Measurements from ENCODE around the gene MAPKAPK3.

MAPKAPK3 gene

DNA sequence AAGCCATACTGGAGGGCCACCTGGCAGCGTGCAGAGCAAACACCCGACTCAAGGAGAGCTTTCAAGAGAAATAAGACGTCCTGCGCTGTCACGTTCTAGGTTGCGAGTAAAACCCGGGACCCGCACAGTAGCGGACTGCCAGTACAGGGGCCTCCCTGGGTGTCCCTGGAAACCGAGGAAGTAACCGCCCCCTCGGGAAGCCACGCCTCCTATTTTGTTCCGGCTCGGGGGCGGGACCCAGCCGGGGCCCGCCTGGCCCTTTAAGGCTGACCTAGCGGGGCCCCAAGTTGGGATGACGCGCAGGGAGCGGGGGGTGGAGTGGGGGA is 218 bp upstream of the MAPKAPK3 start:
- TF ChIP-seq SUZ12 (IDR thresholded peaks at IDR 0.05; ENCODE audit: extremely low read depth, insufficient read depth, insufficient read length) (no peak), YY1 (IDR thresholded peaks at IDR 0.05; ENCODE audit: insufficient read depth, insufficient read length) (no peak), ZNF274 (IDR thresholded peaks at IDR 0.05; ENCODE audit: low read depth, low read length) (no peak)
- DNase-seq (ENCODE audit: low read depth, low spot score), result peak; percentile 89
- H3K9ac ChIP-seq (ENCODE audit: insufficient read length, low read depth), result peak overlapping the region; percentile 70
- H3K4me1 ChIP-seq (ENCODE audit: insufficient read depth, insufficient read length), result peaks cover 8% of the 10 kb centered on the region
- H3K36me3 ChIP-seq (ENCODE audit: insufficient read depth, insufficient read length, low read length), result peaks cover 15% of the 10 kb centered on the region
- peaks cover 36% of the 10 kb centered on the region for H3K27me3 ChIP-seq (ENCODE audit: insufficient read depth, insufficient read length)
- H3K9me3 ChIP-seq (ENCODE audit: insufficient read depth, low read length), result no peaks in the 10 kb centered on the region
- peak overlapping the region; percentile 48 for H3K4me3 ChIP-seq (ENCODE audit: insufficient read length, low read depth)

DNA sequence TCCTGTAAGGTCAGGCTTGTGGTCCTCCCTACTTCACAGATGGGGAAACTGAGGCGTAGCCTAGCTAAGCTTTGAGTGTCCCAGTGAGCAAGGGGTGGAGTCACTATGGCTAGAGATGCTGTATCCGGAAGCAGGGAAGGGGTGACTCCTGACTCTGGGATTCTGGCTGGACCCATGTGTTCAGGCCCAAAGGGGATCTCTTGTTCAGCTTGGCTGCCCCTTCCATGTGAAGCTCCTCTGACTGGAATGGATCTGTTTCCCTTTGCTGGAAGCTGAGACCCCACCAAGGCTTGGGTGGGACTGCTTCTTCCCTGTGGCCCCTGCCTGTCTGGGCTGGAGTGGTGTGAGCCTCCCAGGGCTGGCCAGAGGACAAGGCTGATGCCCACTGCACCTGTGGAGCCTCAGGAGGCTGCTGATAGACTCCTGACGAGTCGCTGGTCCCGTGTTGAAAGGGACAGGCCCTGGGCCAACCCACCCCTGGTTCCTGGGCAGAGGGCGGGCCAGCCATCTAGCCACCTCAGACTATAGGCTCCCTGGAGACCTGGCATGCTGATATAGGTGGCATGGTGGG is 1.0 kb downstream of the MAPKAPK3 start:
- no peak for DNase-seq (ENCODE audit: low read depth, low spot score)
- peaks cover 27% of the 10 kb centered on the region for H3K36me3 ChIP-seq (ENCODE audit: insufficient read depth, insufficient read length, low read length)
- peaks cover 8% of the 10 kb centered on the region for H3K4me1 ChIP-seq (ENCODE audit: insufficient read depth, insufficient read length)
- H3K9me3 ChIP-seq (ENCODE audit: insufficient read depth, low read length), result no peaks in the 10 kb centered on the region
- no peak for TF ChIP-seq ZNF274 (IDR thresholded peaks at IDR 0.05; ENCODE audit: low read depth, low read length)
- TF ChIP-seq SUZ12 (IDR thresholded peaks at IDR 0.05; ENCODE audit: extremely low read depth, insufficient read depth, insufficient read length), result no peak
- no peak for TF ChIP-seq YY1 (IDR thresholded peaks at IDR 0.05; ENCODE audit: insufficient read depth, insufficient read length)
- peak overlapping the region; percentile 73 for H3K4me3 ChIP-seq (ENCODE audit: insufficient read length, low read depth)
- H3K27me3 ChIP-seq (ENCODE audit: insufficient read depth, insufficient read length), result peaks cover 25% of the 10 kb centered on the region
- peak overlapping the region; percentile 89 for H3K9ac ChIP-seq (ENCODE audit: insufficient read length, low read depth)

DNA sequence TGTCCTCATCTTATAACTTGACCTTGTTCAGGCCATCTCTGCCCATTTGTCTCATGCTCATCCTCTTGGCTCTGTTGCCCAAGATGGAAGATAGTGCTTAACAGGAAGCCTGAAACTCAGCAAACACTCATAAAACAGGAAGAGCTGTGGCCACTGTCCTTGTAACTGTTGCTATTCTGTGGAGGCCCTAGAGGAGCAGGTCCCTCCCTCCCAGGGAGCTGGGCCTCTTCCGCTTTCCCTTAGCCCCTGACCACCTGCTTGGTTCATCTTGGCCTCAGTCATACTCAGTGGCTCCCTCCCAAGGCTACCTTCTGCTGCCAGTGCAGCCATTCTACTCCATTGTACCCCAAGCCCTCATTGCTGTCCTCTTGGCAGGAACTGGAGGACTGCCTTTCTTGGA is 3.5 kb downstream of the MAPKAPK3 start:
- no peak overlapping the region for H3K4me3 ChIP-seq (ENCODE audit: insufficient read length, low read depth)
- peaks cover 7% of the 10 kb centered on the region for H3K27me3 ChIP-seq (ENCODE audit: insufficient read depth, insufficient read length)
- peaks cover 11% of the 10 kb centered on the region for H3K4me1 ChIP-seq (ENCODE audit: insufficient read depth, insufficient read length)
- TF ChIP-seq SUZ12 (IDR thresholded peaks at IDR 0.05; ENCODE audit: extremely low read depth, insufficient read depth, insufficient read length) (no peak), YY1 (IDR thresholded peaks at IDR 0.05; ENCODE audit: insufficient read depth, insufficient read length) (no peak), ZNF274 (IDR thresholded peaks at IDR 0.05; ENCODE audit: low read depth, low read length) (no peak)
- DNase-seq (ENCODE audit: low read depth, low spot score), result no peak
- H3K36me3 ChIP-seq (ENCODE audit: insufficient read depth, insufficient read length, low read length), result peaks cover 34% of the 10 kb centered on the region
- H3K9ac ChIP-seq (ENCODE audit: insufficient read length, low read depth), result no peak overlapping the region
- no peaks in the 10 kb centered on the region for H3K9me3 ChIP-seq (ENCODE audit: insufficient read depth, low read length)

GRCh38 chr3:50620820-50621219 is 3.9 kb downstream of the MAPKAPK3 start:
- peaks cover 13% of the 10 kb centered on the region for H3K4me1 ChIP-seq (ENCODE audit: insufficient read depth, insufficient read length)
- no peak for DNase-seq (ENCODE audit: low read depth, low spot score)
- H3K27me3 ChIP-seq (ENCODE audit: insufficient read depth, insufficient read length), result peaks cover 4% of the 10 kb centered on the region
- H3K4me3 ChIP-seq (ENCODE audit: insufficient read length, low read depth), result no peak overlapping the region
- peaks cover 34% of the 10 kb centered on the region for H3K36me3 ChIP-seq (ENCODE audit: insufficient read depth, insufficient read length, low read length)
- no peak for TF ChIP-seq SUZ12 (IDR thresholded peaks at IDR 0.05; ENCODE audit: extremely low read depth, insufficient read depth, insufficient read length)
- TF ChIP-seq YY1 (IDR thresholded peaks at IDR 0.05; ENCODE audit: insufficient read depth, insufficient read length), result no peak
- TF ChIP-seq ZNF274 (IDR thresholded peaks at IDR 0.05; ENCODE audit: low read depth, low read length), result no peak
- no peaks in the 10 kb centered on the region for H3K9me3 ChIP-seq (ENCODE audit: insufficient read depth, low read length)
- H3K9ac ChIP-seq (ENCODE audit: insufficient read length, low read depth), result no peak overlapping the region

- Histone ChIP-seq H3K36me3 (ENCODE audit: insufficient read depth, insufficient read length, low read length) (peaks cover 41% of the 10 kb centered on the region), H3K4me3 (ENCODE audit: insufficient read length, low read depth) (no peak overlapping the region), H3K4me1 (ENCODE audit: insufficient read depth, insufficient read length) (peaks cover 17% of the 10 kb centered on the region), H3K27me3 (ENCODE audit: insufficient read depth, insufficient read length) (no peaks in the 10 kb centered on the region), H3K9ac (ENCODE audit: insufficient read length, low read depth) (no peak overlapping the region), H3K9me3 (ENCODE audit: insufficient read depth, low read length) (no peaks in the 10 kb centered on the region)
- TF ChIP-seq SUZ12 (IDR thresholded peaks at IDR 0.05; ENCODE audit: extremely low read depth, insufficient read depth, insufficient read length) (no peak), ZNF274 (IDR thresholded peaks at IDR 0.05; ENCODE audit: low read depth, low read length) (no peak), YY1 (IDR thresholded peaks at IDR 0.05; ENCODE audit: insufficient read depth, insufficient read length) (no peak)
- DNase-seq (ENCODE audit: low read depth, low spot score), result no peak
Measured at GRCh38 chr3:50622881-50623280, 5.9 kb downstream of the MAPKAPK3 start.

- H3K27me3 ChIP-seq (ENCODE audit: insufficient read depth, insufficient read length), result no peaks in the 10 kb centered on the region
- TF ChIP-seq ZNF274 (IDR thresholded peaks at IDR 0.05; ENCODE audit: low read depth, low read length) (no peak), SUZ12 (IDR thresholded peaks at IDR 0.05; ENCODE audit: extremely low read depth, insufficient read depth, insufficient read length) (no peak), YY1 (IDR thresholded peaks at IDR 0.05; ENCODE audit: insufficient read depth, insufficient read length) (no peak)
- peaks cover 15% of the 10 kb centered on the region for H3K4me1 ChIP-seq (ENCODE audit: insufficient read depth, insufficient read length)
- H3K9me3 ChIP-seq (ENCODE audit: insufficient read depth, low read length), result no peaks in the 10 kb centered on the region
- peaks cover 41% of the 10 kb centered on the region for H3K36me3 ChIP-seq (ENCODE audit: insufficient read depth, insufficient read length, low read length)
- no peak overlapping the region for H3K4me3 ChIP-seq (ENCODE audit: insufficient read length, low read depth)
- H3K9ac ChIP-seq (ENCODE audit: insufficient read length, low read depth), result no peak overlapping the region
- DNase-seq (ENCODE audit: low read depth, low spot score), result no peak
Measured at GRCh38 chr3:50623840-50624474, 7.0 kb downstream of the MAPKAPK3 start.

DNA sequence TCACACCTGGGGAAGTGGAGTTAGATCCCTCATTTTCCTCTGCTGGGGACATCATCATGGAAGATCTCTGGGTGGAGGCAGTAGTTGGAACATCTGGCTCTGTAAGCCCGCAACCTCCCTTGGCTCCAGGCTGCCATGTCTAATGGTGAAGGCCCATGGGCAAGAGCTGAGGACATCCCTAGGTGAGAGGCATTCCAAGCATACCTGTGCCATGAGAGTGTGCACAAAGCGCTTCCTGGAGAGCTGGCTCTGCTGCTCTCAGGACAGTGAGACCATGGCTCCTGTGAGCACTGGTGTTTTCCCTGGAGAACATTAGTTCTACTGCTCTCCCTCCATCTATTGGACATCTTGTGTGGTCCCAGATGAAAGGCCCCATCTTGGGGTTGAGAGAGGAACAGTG is 7.7 kb downstream of the MAPKAPK3 start:
- no peaks in the 10 kb centered on the region for H3K27me3 ChIP-seq (ENCODE audit: insufficient read depth, insufficient read length)
- H3K9ac ChIP-seq (ENCODE audit: insufficient read length, low read depth), result no peak overlapping the region
- no peaks in the 10 kb centered on the region for H3K9me3 ChIP-seq (ENCODE audit: insufficient read depth, low read length)
- peaks cover 38% of the 10 kb centered on the region for H3K36me3 ChIP-seq (ENCODE audit: insufficient read depth, insufficient read length, low read length)
- TF ChIP-seq ZNF274 (IDR thresholded peaks at IDR 0.05; ENCODE audit: low read depth, low read length) (no peak), SUZ12 (IDR thresholded peaks at IDR 0.05; ENCODE audit: extremely low read depth, insufficient read depth, insufficient read length) (no peak), YY1 (IDR thresholded peaks at IDR 0.05; ENCODE audit: insufficient read depth, insufficient read length) (no peak)
- H3K4me3 ChIP-seq (ENCODE audit: insufficient read length, low read depth), result no peak overlapping the region
- DNase-seq (ENCODE audit: low read depth, low spot score), result no peak
- peaks cover 17% of the 10 kb centered on the region for H3K4me1 ChIP-seq (ENCODE audit: insufficient read depth, insufficient read length)
